ENCODE data around the gene IFNA6. TPM values are rescaled to one million over a fixed set of nuclear protein-coding genes. Genes with fewer than 3 reads are reported as not detected.
A peak's percentile ranks its signal among the peaks of the same experiment; 100 is the strongest.

The IFNA6 gene
- not detected for total RNA-seq
- not detected for polyA plus RNA-seq
- long read RNA-seq, donor 1: 0 reads
- long read RNA-seq, donor 2: 0 reads
- long read RNA-seq, donor 3: 0 reads
- long read RNA-seq, donor 4: 0 reads
- long read RNA-seq, donor 5: 0 reads
- long read RNA-seq, donor 6: 0 reads
- long read RNA-seq, donor 7: 0 reads
- long read RNA-seq, donor 8: 0 reads
- long read RNA-seq, donor 9: 0 reads
- long read RNA-seq, donor 10: 0 reads

GRCh38 chr9:21350787-21351186, at the start of gene IFNA6:
Gene IFNA6 (minus strand): TSS chr9:21350887. CDS start chr9:21350887, 0 bp downstream.
- WGBS, 4 donors: 56 to 78% (median 63%) methylated on average over 1 of the region's 1 CpG
- H3K27ac ChIP-seq: no peak within 1 kb of the TSS
- no peak for DNase-seq
- intact Hi-C loops (cut with DNase I): no loop called here
- no peaks in the 10 kb centered on the region for H3K4me1 ChIP-seq (replicated peaks in 1 of 2)
- no peaks in the 10 kb centered on the region for H3K9me3 ChIP-seq (replicated peaks in 1 of 3)
- no peak for TF ChIP-seq POLR2A (IDR thresholded peaks at IDR 0.05)
- TF ChIP-seq, protein P1, sequence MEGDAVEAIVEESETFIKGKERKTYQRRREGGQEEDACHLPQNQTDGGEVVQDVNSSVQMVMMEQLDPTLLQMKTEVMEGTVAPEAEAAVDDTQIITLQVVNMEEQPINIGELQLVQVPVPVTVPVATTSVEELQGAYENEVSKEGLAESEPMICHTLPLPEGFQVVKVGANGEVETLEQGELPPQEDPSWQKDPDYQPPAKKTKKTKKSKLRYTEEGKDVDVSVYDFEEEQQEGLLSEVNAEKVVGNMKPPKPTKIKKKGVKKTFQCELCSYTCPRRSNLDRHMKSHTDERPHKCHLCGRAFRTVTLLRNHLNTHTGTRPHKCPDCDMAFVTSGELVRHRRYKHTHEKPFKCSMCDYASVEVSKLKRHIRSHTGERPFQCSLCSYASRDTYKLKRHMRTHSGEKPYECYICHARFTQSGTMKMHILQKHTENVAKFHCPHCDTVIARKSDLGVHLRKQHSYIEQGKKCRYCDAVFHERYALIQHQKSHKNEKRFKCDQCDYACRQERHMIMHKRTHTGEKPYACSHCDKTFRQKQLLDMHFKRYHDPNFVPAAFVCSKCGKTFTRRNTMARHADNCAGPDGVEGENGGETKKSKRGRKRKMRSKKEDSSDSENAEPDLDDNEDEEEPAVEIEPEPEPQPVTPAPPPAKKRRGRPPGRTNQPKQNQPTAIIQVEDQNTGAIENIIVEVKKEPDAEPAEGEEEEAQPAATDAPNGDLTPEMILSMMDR (IDR thresholded peaks at IDR 0.05): no peak
- H3K4me3 ChIP-seq: no peak within 1 kb of the TSS
- H3K36me3 ChIP-seq (replicated peaks in 1 of 2): no peaks in the 10 kb centered on the region
- H3K27me3 ChIP-seq: peaks cover 9% of the 10 kb centered on the region

- TF ChIP-seq, protein P1 (IDR thresholded peaks at IDR 0.05): no peak
- TF ChIP-seq POLR2A (IDR thresholded peaks at IDR 0.05): no peak
- DNase-seq: no peak
- no peaks in the 10 kb centered on the region for H3K36me3 ChIP-seq (replicated peaks in 1 of 2)
- intact Hi-C loops (cut with DNase I): loop anchor here in 1 of 2 donors (10.0 kb wide), 1 partner anchor 75 kb away; no protein-coding TSS in a partner anchor
- H3K27me3 ChIP-seq: peaks cover 51% of the 10 kb centered on the region
- H3K27ac ChIP-seq: no peak overlapping the region
- H3K4me3 ChIP-seq: no peak overlapping the region
- H3K4me1 ChIP-seq (replicated peaks in 1 of 2): peaks cover 0 to 18% of the 10 kb centered on the region in 2 donors
- H3K9me3 ChIP-seq (replicated peaks in 1 of 3): no peaks in the 10 kb centered on the region
- 15 to 18% (median 16%) methylated on average over 3 of the region's 3 CpGs for WGBS, 4 donors
These were observed 49.3 kb upstream of the IFNA6 start for GRCh38 chr9:21399956-21400355.

- Histone ChIP-seq H3K4me1 (replicated peaks in 1 of 2) (peaks cover 0 to 18% of the 10 kb centered on the region in 2 donors), H3K4me3 (no peak overlapping the region), H3K36me3 (replicated peaks in 1 of 2) (no peaks in the 10 kb centered on the region), H3K9me3 (replicated peaks in 1 of 3) (no peaks in the 10 kb centered on the region), H3K27me3 (peaks cover 56% of the 10 kb centered on the region), H3K27ac (no peak overlapping the region)
- intact Hi-C loops (cut with DNase I): loop anchor here in 1 of 2 donors (10.0 kb wide), 1 partner anchor 74 kb away; no protein-coding TSS in a partner anchor
- no peak for TF ChIP-seq POLR2A (IDR thresholded peaks at IDR 0.05)
- TF ChIP-seq, protein P1 (IDR thresholded peaks at IDR 0.05): no peak
- no peak for DNase-seq
- 79 to 82% (median 82%) methylated on average over 5 of the region's 5 CpGs for WGBS, 4 donors
These were observed 48.3 kb upstream of the IFNA6 start for GRCh38 chr9:21398955-21399489.

DNA sequence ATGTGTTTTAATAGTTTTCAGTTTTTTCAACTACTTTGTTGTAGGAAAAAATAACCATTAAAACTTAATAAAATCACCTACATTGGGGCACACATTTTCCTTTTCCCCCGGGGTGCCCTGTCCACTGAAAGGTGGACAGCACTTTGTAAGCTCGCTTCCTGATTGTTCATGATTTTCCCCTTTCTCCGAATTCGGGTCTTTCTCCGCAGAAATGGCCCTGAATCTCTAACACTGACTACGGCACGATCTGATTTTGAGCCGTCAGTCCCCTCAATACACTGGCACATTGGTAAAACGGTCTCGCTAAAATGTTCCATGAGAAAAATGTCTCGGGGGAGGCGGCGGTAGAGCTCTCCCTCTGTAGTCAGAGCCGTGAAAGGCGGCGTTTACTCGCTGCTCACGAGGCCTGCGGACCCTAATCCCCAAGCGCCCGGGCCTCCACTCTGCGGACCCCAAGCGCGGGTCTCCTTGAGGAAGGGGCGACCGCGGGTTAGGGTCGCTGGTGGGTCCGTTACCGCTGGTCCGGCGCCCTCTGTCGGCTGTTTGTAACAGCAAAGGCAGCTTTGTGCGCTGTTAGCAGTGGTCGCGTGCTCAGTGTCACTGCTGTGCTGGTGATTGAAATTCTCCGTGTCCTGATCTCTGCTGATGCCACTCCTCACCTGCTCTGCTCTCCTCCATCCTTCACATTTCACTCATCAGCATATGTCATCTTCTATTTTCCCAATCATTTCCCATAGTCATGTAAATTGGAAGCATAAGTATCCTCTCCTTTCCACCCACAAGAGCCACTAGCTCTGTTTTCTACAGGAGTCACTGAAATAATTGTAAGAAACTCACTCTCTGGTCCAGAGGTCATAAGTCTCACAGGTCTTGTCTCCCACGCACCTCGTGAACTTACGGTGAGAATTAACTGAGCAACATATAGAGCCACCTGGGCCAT, 45.4 kb upstream of the IFNA6 start:
- H3K4me3 ChIP-seq: peak overlapping the region in 2 of 4 donors; percentile 31 to 54
- H3K4me1 ChIP-seq (replicated peaks in 1 of 2): peaks cover 0 to 9% of the 10 kb centered on the region in 2 donors
- 5 to 10% (median 6%) methylated on average over 28 to 40 of the region's 40 CpGs for WGBS, 4 donors
- intact Hi-C loops (cut with DNase I): loop anchor here in 1 of 2 donors (10.0 kb wide), 1 partner anchor 71 kb away; no protein-coding TSS in a partner anchor
- DNase-seq: peak in 6 of 7 donors; percentile 38 to 59 (median 44)
- H3K36me3 ChIP-seq (replicated peaks in 1 of 2): no peaks in the 10 kb centered on the region
- TF ChIP-seq, protein P1 (IDR thresholded peaks at IDR 0.05): peak; percentile 56 to 76 (median 67)
- TF ChIP-seq POLR2A (IDR thresholded peaks at IDR 0.05): no peak
- no peak overlapping the region for H3K27ac ChIP-seq
- H3K27me3 ChIP-seq: peaks cover 43% of the 10 kb centered on the region
- H3K9me3 ChIP-seq (replicated peaks in 1 of 3): no peaks in the 10 kb centered on the region

Data from adrenal gland (tissue), 19 donors.